ENCODE data around the gene COLQ. TPM values are rescaled to one million over a fixed set of nuclear protein-coding genes. Genes with fewer than 3 reads are reported as not detected.

Gene COLQ
- total RNA-seq, 1 donor from 2014 or later, result 0.13 TPM

DNA sequence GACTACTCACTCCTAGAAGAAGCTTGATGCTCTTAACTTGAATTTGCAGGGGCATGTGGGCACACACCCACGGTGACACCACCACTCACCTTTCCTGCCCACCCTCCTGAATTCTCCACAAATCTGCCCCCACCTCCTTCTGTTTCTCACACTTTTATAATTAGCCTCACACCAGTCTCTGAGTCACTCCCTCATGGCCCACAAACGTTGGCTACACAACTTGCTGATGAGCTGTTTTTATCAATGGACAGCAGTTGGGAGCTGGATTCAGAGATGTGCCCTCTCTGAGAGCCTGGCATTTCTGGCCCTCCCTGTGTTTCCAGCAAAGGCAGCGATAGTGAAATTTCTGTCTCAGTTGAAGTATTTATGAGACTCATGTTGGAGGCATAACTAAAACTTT, 1.3 kb downstream of the COLQ start:
- H3K27me3 ChIP-seq (ENCODE audit: control insufficient read depth, insufficient read depth, low read length), result peaks cover 11% of the 10 kb centered on the region
- no peak overlapping the region for H3K4me3 ChIP-seq (ENCODE audit: low read depth, low read length)
- no peak for DNase-seq (ENCODE audit: low read depth)
- no peaks in the 10 kb centered on the region for H3K36me3 ChIP-seq (ENCODE audit: control insufficient read depth, insufficient read depth, low read length)
- TF ChIP-seq, protein P1, sequence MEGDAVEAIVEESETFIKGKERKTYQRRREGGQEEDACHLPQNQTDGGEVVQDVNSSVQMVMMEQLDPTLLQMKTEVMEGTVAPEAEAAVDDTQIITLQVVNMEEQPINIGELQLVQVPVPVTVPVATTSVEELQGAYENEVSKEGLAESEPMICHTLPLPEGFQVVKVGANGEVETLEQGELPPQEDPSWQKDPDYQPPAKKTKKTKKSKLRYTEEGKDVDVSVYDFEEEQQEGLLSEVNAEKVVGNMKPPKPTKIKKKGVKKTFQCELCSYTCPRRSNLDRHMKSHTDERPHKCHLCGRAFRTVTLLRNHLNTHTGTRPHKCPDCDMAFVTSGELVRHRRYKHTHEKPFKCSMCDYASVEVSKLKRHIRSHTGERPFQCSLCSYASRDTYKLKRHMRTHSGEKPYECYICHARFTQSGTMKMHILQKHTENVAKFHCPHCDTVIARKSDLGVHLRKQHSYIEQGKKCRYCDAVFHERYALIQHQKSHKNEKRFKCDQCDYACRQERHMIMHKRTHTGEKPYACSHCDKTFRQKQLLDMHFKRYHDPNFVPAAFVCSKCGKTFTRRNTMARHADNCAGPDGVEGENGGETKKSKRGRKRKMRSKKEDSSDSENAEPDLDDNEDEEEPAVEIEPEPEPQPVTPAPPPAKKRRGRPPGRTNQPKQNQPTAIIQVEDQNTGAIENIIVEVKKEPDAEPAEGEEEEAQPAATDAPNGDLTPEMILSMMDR (IDR thresholded peaks at IDR 0.05; ENCODE audit: insufficient read depth, low read length, poor library complexity, severe bottlenecking), result no peak

DNA sequence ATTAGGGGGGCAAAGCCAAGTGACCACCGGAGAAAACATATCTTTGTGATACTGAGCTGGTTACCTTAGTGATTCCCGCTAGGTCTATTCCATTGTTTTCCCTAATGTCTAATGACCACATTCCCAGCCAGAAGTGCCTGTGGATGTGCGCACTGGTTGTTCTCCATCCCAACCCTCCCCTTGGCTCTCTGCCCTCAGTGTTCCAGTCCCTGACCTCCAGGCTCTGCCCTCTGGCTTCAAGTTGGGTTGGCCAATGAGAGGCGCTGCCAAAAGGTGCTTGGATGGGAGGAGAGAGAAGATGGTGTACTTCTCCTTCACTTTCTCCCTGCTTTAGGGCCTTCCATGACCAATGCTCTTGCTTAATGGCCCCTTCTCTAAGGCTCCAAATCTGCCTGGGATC, 2.4 kb downstream of the COLQ start:
- Histone ChIP-seq H3K27me3 (ENCODE audit: control insufficient read depth, insufficient read depth, low read length) (peaks cover 11% of the 10 kb centered on the region), H3K4me3 (ENCODE audit: low read depth, low read length) (no peak overlapping the region), H3K36me3 (ENCODE audit: control insufficient read depth, insufficient read depth, low read length) (no peaks in the 10 kb centered on the region)
- no peak for DNase-seq (ENCODE audit: low read depth)
- TF ChIP-seq, protein P1 (IDR thresholded peaks at IDR 0.05; ENCODE audit: insufficient read depth, low read length, poor library complexity, severe bottlenecking), result no peak

GRCh38 chr3:15514663-15515340, 6.7 kb downstream of the COLQ start:
- H3K4me3 ChIP-seq (ENCODE audit: low read depth, low read length), result no peak overlapping the region
- DNase-seq (ENCODE audit: low read depth), result no peak
- no peaks in the 10 kb centered on the region for H3K36me3 ChIP-seq (ENCODE audit: control insufficient read depth, insufficient read depth, low read length)
- TF ChIP-seq, protein P1 (IDR thresholded peaks at IDR 0.05; ENCODE audit: insufficient read depth, low read length, poor library complexity, severe bottlenecking), result no peak
- H3K27me3 ChIP-seq (ENCODE audit: control insufficient read depth, insufficient read depth, low read length), result no peaks in the 10 kb centered on the region

- no peak for DNase-seq (ENCODE audit: low read depth)
- TF ChIP-seq, protein P1 (IDR thresholded peaks at IDR 0.05; ENCODE audit: insufficient read depth, low read length, poor library complexity, severe bottlenecking), result no peak
- Histone ChIP-seq H3K36me3 (ENCODE audit: control insufficient read depth, insufficient read depth, low read length) (no peaks in the 10 kb centered on the region), H3K4me3 (ENCODE audit: low read depth, low read length) (no peak overlapping the region), H3K27me3 (ENCODE audit: control insufficient read depth, insufficient read depth, low read length) (no peaks in the 10 kb centered on the region)
Observed at GRCh38 chr3:15513810-15514662, 7.5 kb downstream of the COLQ start.

DNA sequence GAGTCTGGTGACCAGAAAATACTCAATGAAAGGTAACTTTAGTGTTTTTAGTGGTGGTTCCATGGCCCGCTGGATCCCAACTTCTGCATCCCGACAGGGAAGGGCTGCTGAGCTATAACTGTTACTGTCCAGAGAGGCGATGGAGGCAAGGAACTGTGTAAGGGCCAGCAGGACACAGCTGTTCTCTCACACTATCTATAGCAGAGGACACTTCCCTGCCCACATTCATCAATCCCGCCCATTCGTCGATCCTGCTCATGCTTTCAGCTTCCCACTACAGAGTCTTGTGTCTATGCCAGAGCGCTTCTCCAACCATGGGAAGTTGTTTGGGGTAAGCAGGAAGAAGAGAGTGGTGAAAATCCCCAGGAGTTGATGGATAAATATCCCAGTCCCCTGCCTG, 8.4 kb downstream of the COLQ start:
- Histone ChIP-seq H3K4me3 (ENCODE audit: low read depth, low read length) (no peak overlapping the region), H3K36me3 (ENCODE audit: control insufficient read depth, insufficient read depth, low read length) (no peaks in the 10 kb centered on the region), H3K27me3 (ENCODE audit: control insufficient read depth, insufficient read depth, low read length) (no peaks in the 10 kb centered on the region)
- TF ChIP-seq, protein P1 (IDR thresholded peaks at IDR 0.05; ENCODE audit: insufficient read depth, low read length, poor library complexity, severe bottlenecking), result no peak
- DNase-seq (ENCODE audit: low read depth), result no peak

Data from kidney epithelial cell (primary cell).